IPS DF 6.9 (cell line): Measurements from ENCODE around the gene TUBB2B.
A peak's percentile ranks its signal among the peaks of the same experiment; 100 is the strongest.

Source experiments
- DNase-seq: peaks from one replicate; pipeline ENCODE4 v3.0.0-alpha.2; 2013; ENCODE audit warnings: low read depth, low spot score
- H3K27ac ChIP-seq: one replicate; pipeline ENCODE4 v1.5.1; 2013; ENCODE audit warnings: low read length, control low read depth
- H3K27me3 ChIP-seq: 2 replicates; pipeline ENCODE4 v1.6.1; 2013; ENCODE audit warnings: mild to moderate bottlenecking, low read length; ENCODE audit not compliant: control insufficient read depth, insufficient read depth
- H3K36me3 ChIP-seq: 2 replicates; pipeline ENCODE4 v1.6.1; 2013; ENCODE audit warnings: low read length; ENCODE audit not compliant: control insufficient read depth, insufficient read depth
- H3K4me1 ChIP-seq: 2 replicates; pipeline ENCODE4 v1.6.1; 2013; ENCODE audit warnings: low read length; ENCODE audit not compliant: control insufficient read depth, insufficient read depth
- H3K4me3 ChIP-seq: 2 replicates; pipeline ENCODE4 v1.5.1; 2013; ENCODE audit warnings: mild to moderate bottlenecking, low read length
- H3K9me3 ChIP-seq: 2 replicates; pipeline ENCODE4 v1.6.1; 2013; ENCODE audit warnings: low read length, inconsistent platforms; ENCODE audit not compliant: control insufficient read depth, insufficient read depth
- WGBS: extraction: QIAGEN DNeasy Blood & Tissue Kit; methylation state at CpG from one replicate; pipeline ENCODE4 v1.1.7; 2013; ENCODE audit warnings: mixed read lengths, missing lambda C conversion rate; ENCODE audit not compliant: insufficient read length, insufficient coverage; 5-methylcytosine and 5-hydroxymethylcytosine counted together

Gene TUBB2B

DNA sequence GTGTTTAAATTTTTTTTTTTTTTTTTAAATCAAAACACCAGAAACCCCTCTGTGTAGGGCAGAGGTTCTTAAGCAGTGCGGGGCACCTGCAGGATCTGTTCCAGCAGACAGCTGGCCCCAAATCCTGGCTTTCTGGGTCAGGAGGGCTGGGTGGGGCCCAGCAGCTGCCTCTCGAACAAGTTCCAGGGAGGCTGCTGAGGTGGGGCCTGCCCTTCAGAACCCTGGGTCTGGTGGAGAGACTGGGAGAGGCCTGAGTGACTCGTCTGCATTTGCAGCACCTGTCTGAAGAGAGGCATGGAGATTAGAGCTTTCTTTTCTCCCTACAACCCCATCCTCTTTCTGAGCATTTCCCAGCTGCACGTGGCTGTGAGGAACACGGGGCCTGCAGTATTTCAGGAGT is 39.7 kb upstream of the TUBB2B start:
- Histone ChIP-seq H3K27ac (no peak overlapping the region), H3K9me3 (no peaks in the 10 kb centered on the region), H3K27me3 (no peaks in the 10 kb centered on the region), H3K4me1 (no peaks in the 10 kb centered on the region; the same call in 1 of the 2 replicates), H3K36me3 (peaks cover 25% of the 10 kb centered on the region), H3K4me3 (no peak overlapping the region)
- WGBS, result no CpG with 5 or more reads among the region's 5 CpGs
- DNase-seq, result no peak

DNA sequence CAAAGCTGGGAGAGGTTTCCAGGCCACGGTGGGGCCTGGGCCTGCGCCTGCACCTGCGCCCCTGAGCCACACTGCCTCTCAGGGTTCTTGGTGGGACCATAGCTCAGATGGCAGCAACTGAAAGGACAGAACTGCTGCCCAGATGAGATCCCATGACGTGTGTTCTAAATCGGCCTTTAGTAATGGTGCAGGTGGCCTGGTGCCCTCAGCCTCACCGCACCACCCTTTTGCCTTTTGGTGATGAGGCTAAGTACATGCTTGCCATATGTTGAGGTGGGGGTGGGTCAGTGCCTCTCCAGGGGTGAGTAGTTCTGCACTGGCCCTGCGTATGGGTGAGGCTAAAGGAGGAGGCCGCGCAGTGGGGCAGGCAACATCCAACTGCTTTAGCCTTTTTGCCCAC is 38.7 kb upstream of the TUBB2B start:
- Histone ChIP-seq H3K27ac (no peak overlapping the region), H3K4me1 (no peaks in the 10 kb centered on the region; the same call in 1 of the 2 replicates), H3K36me3 (peaks cover 25% of the 10 kb centered on the region), H3K4me3 (no peak overlapping the region), H3K9me3 (no peaks in the 10 kb centered on the region), H3K27me3 (no peaks in the 10 kb centered on the region)
- DNase-seq, result no peak
- WGBS, result no CpG with 5 or more reads among the region's 9 CpGs

DNA sequence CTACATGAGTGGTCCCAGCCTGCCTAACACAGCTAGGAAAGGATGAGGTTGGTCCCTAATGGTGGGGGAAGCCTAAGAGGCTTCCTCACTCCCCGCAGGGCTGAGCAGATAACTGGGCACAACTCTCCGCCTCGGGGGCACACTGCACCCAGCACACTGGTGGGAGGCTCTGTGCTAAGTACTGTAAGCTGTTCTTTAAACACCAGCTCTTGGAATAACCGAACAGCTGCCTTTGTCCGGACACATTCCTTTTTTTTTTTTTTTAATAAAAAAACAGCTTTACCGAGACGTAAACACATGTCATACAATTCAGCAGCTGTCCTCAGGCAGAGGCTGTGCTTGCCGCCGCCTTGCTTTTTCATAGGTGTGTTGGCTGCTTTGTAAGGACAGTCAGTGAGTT is 38.2 kb upstream of the TUBB2B start:
- peaks cover 22% of the 10 kb centered on the region for H3K36me3 ChIP-seq
- no peaks in the 10 kb centered on the region for H3K27me3 ChIP-seq
- H3K4me3 ChIP-seq, result no peak overlapping the region
- H3K9me3 ChIP-seq, result no peaks in the 10 kb centered on the region
- no CpG with 5 or more reads among the region's 9 CpGs for WGBS
- no peak overlapping the region for H3K27ac ChIP-seq
- no peak for DNase-seq
- no peaks in the 10 kb centered on the region; the same call in 1 of the 2 replicates for H3K4me1 ChIP-seq

DNA sequence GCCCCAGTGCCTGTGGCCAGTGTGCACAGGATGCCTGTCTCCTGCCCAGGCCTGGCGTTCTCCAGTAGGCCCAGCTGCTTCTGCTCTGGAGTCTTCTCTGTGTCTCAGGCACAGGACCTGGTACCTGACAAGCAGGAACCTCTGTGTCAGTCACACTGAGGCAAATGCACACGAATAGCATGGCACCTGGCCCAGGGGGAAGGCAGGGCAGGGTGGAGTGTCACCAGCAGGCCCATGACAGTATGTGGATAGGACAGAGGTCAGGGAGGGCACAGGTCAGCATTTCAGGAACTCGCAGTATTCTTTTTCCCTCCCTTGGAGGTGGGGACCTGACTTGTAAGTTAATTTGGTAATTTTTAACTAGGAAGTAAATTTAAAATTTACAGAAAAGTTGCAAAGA is 36.9 kb upstream of the TUBB2B start:
- whole genome bisulfite sequencing, result no CpG with 5 or more reads among the region's 3 CpGs
- Histone ChIP-seq H3K4me3 (no peak overlapping the region), H3K27ac (no peak overlapping the region), H3K9me3 (no peaks in the 10 kb centered on the region), H3K36me3 (peaks cover 14% of the 10 kb centered on the region), H3K4me1 (no peaks in the 10 kb centered on the region; the same call in 1 of the 2 replicates), H3K27me3 (no peaks in the 10 kb centered on the region)
- no peak for DNase-seq

DNA sequence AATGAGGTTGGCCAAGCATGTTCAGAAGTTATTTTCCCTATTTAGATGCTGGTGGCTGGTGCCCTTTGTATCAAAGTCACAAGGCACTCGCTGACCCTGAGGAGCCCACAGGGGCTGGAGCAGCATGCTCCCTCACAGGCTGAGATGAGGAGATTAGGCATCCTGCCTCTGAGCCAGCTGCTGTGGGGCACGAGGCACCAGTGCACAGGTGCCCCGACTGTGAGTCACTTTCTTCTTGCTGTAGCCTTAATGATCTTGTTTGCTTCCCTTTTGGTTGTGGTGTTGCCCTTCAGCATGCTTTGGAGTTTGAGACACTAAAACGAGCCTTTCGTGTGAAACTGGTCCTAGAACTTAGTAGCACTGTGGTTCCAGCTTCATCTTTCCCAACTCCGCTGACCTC is 35.6 kb upstream of the TUBB2B start:
- WGBS, result no CpG with 5 or more reads among the region's 6 CpGs
- DNase-seq, result no peak
- Histone ChIP-seq H3K27me3 (no peaks in the 10 kb centered on the region), H3K4me3 (no peak overlapping the region), H3K27ac (no peak overlapping the region), H3K9me3 (no peaks in the 10 kb centered on the region), H3K4me1 (no peaks in the 10 kb centered on the region; the same call in 1 of the 2 replicates), H3K36me3 (peaks cover 9% of the 10 kb centered on the region)

DNA sequence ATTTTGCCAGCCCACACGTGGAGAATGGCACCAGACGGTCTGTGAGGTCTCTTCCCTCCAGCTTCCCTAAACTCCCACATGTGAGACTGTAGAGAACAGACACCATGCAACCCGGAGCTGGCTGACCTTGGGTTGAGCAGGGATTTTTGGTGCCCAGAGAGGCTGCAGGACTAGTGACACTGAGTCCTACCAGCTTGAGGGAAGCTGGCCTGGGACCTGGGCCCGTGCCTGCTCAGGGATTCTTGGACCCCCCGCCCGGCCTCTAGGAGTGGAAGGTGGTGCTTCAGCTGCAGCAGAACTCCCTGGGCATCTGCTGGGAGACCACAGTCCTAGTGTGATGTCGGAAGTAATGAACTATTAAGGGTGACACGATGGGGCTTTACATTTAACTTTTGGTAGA is 34.5 kb upstream of the TUBB2B start:
- DNase-seq, result no peak
- peaks cover 9% of the 10 kb centered on the region for H3K36me3 ChIP-seq
- WGBS, result no CpG with 5 or more reads among the region's 8 CpGs

DNA sequence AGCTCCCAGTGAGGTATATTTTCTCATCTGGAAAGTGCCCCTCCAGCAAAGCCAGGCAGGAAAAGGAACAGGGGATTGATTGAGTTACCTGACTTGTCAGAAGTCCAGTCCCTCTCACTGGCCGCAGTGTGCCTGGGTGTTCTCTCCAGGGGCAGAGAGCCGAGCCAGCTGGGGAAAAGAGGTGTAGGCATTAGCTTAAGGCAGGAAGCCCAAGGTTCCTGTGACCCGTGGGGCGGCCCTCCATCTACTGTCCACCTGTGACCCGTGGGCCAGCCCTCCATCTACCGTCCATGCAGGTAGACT is 34.0 kb upstream of the TUBB2B start:
- no peaks in the 10 kb centered on the region for H3K9me3 ChIP-seq
- peaks cover 9% of the 10 kb centered on the region for H3K36me3 ChIP-seq
- H3K4me1 ChIP-seq, result no peaks in the 10 kb centered on the region; the same call in 1 of the 2 replicates
- no peak overlapping the region for H3K4me3 ChIP-seq
- no CpG with 5 or more reads among the region's 6 CpGs for WGBS
- no peak overlapping the region for H3K27ac ChIP-seq
- DNase-seq, result no peak
- no peaks in the 10 kb centered on the region for H3K27me3 ChIP-seq

More for the DNA sequence above, 34.5 kb upstream of the TUBB2B start:
- Histone ChIP-seq H3K4me3 (no peak overlapping the region), H3K9me3 (no peaks in the 10 kb centered on the region), H3K4me1 (no peaks in the 10 kb centered on the region; the same call in 1 of the 2 replicates), H3K27me3 (no peaks in the 10 kb centered on the region), H3K27ac (no peak overlapping the region)

DNA sequence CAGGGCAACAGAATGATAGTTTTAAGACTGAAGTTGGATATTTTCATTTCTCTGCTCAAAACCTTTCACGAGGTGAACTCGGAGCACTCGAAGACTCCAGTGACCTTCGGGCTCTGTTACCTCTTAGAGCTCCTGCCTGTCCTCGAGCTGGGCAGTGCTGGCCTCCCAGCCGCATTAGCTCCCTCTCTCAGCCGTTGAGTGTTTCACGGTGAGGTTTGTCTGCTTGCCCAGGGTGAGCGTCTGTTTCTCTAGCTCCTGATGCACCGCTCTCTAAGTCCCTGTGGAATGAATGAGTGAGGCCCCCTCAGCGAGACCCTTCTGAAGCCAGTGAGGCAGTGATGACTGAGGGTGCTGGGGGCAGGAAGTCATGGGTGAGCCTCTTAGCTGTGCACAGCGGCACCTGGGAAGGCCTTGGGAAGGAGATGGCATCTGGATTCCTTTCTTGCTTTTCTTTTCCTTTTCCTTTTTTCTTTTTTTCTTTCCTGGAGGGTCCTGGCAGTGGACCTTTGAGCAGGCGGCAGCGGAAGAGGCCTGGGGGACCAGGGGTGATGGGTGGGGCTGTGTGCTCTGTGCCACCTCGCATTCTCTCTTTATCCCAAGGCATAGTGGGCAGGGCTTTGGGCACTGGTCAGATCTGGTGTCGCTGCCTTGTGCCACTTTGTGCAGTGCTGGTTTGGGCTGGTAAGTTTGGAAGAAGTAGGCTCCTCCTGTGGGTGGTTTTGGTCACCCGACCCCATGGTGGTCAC is 33.5 kb upstream of the TUBB2B start:
- peaks cover 9% of the 10 kb centered on the region for H3K36me3 ChIP-seq
- WGBS, result no CpG with 5 or more reads among the region's 17 CpGs
- H3K27ac ChIP-seq, result no peak overlapping the region
- no peaks in the 10 kb centered on the region for H3K9me3 ChIP-seq
- no peaks in the 10 kb centered on the region; the same call in 1 of the 2 replicates for H3K4me1 ChIP-seq
- H3K4me3 ChIP-seq, result no peak overlapping the region
- no peak for DNase-seq
- H3K27me3 ChIP-seq, result no peaks in the 10 kb centered on the region

DNA sequence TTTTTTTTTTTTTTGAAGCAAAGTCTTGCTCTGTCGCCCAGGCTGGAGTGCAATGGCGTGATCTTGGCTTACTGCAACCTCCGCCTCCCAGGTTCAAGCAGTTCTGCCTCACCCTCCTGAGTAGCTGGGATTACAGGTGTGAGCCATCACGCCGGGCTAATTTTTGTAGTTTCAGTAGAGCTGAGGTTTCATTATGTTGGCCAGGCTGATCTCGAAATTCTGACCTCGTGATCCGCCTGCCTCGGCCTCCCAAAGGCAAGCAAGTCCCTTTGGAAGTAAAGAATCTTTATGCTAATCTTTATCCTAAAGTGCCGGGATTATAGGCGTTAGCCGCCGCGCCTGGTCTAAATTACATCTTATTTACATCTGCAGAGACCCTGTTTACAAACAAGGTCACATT is 32.8 kb upstream of the TUBB2B start:
- no peak overlapping the region for H3K27ac ChIP-seq
- WGBS, result no CpG with 5 or more reads among the region's 14 CpGs

DNA sequence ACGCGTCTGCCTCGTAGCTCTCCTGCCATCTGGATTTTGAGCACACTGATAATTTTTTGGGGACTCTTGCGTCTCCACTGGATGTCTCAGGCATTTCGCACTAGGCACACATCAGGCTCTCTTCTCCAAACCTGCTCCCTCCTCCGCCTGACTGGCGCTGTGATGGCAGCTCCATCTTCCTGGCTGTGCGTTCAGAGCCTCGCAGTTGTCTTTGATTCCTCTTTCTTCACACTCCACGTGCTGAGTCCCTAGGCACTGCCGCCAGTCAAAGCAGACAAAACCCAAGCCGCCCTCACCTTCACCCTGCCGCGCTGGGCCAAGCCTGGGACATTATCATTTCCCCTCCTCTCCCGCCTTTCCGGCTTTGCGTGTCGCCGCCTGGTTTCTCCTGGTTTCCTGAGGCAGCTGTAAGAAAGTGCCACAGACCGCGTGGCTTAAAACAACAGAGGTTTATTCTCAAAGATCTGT is 32.1 kb upstream of the TUBB2B start:
- Histone ChIP-seq H3K4me1 (no peaks in the 10 kb centered on the region; the same call in 1 of the 2 replicates), H3K27me3 (no peaks in the 10 kb centered on the region), H3K36me3 (peaks cover 9% of the 10 kb centered on the region), H3K27ac (no peak overlapping the region), H3K9me3 (no peaks in the 10 kb centered on the region), H3K4me3 (peak overlapping the region; percentile 99)
- no CpG with 5 or more reads among the region's 21 CpGs for WGBS
- DNase-seq, result no peak

More for the DNA sequence above, 32.8 kb upstream of the TUBB2B start:
- no peaks in the 10 kb centered on the region; the same call in 1 of the 2 replicates for H3K4me1 ChIP-seq
- no peak overlapping the region for H3K4me3 ChIP-seq
- no peak for DNase-seq
- no peaks in the 10 kb centered on the region for H3K27me3 ChIP-seq
- H3K36me3 ChIP-seq, result peaks cover 9% of the 10 kb centered on the region
- H3K9me3 ChIP-seq, result no peaks in the 10 kb centered on the region
